HL-60/S4 (cell line): ENCODE data around the gene KMO.

Source experiments
- in situ Hi-C: fragments of 300-500 bp; cut with MboI; formaldehyde crosslinking; loops from 2 replicates; pipeline ENCODE4 v1.14.3; 2022; ENCODE audit warnings: low sequenced_read_pairs

The KMO gene

DNA sequence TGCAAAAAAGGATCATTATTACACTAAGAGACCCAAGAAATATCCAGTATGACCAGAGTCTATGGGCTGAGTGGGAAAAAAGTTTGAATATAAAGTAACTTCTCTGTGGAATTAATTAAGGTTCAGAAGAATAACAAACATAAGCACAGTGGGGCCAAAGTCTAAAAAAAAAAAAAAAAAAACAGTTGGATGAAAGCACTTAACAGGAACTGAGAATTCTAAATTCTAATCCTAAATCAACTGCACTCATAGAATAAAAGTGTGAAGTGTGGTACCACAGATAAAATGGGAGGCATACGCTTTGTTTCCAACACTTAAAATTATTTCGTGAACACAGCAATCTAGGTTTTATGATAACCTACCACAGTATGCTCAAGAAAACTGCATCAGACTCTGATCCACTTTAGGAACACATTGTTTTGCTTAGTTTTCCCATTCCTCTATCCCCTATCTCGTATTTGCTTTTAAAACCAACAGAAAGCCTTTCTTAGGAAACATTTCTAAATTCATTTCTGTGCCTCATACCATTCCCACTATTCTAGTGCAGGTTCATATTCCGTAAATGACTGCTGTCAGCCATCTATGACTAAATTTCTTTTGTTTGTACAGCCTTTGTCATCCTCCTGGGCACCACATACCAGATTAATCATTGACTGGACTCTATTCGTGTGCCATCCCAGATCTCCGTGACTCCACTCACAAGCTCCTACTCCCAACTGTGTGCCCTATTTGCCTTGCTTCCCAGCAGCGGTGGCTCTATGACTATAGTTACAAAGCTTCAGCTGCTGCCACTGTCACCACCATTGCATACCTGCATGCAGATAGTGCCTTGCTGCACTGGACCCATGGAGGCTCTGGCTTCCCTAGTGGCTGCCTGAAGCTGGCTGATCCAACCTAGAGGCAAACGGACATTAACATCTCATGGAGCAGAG lies 83.1 kb downstream of the KMO start:
- in situ Hi-C loops: loop anchor here (25.0 kb wide), 1 partner anchor 397 kb away; no protein-coding TSS in a partner anchor

DNA sequence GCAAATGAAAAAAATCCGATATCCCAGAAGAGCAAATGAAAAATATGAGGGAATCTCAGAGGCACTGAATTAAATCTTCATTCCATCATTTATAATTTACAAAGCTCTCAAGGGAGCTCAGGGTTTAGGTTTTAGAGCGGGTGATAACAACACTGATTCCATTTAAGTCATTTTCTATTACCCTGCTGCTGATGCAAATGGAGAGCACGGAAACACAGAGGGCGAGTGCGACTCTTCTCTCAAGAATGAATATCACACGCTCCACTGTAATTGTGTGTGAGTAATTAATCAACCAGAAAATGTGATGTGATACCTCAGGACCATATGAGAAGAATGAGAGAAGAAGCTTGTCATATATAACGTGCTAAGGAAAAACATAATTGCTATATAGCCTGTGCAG lies 85.2 kb downstream of the KMO start:
- in situ Hi-C loops: loop anchor here (25.0 kb wide), 1 partner anchor 395 kb away; no protein-coding TSS in a partner anchor

DNA sequence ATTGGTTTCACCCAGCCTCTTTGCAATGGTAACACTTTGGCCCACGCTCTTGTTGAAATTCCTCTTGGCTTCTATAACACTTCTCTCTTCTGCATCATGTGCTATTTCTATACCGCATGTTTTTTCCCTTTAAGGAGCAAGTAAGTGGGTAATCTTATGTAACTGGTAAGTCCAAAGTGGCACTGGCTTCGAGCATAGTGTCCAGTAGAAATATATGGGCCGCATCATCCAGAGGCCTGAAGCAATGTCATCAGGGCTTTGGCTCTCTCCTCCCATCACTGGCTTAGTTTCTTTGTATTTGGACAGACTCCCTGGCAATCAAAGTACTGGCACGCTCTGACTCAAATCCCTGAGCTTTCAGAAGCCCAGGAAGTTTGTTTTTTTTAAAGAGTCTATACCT lies 90.5 kb downstream of the KMO start:
- in situ Hi-C loops: loop anchor here (25.0 kb wide), 1 partner anchor 390 kb away; no protein-coding TSS in a partner anchor

DNA sequence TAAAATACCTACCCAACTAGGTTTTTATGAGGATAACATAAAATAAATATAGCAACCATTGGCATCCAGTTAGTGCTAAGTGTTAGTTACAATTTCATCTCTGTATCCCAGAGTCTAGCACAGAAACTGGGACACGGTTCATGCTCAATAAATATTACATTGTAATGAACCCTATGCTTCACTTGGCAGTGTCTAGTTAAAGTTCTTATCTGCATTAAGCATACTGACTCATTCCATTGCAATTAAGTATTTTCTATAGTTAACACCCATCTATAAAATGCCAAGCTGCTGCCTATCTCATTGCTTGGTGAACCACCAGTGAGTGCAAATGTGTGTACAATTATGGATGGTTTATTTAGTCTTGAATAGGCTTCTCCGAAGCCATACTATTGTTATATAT lies 92.8 kb downstream of the KMO start:
- in situ Hi-C loops: loop anchor here (25.0 kb wide), 1 partner anchor 387 kb away; no protein-coding TSS in a partner anchor

DNA sequence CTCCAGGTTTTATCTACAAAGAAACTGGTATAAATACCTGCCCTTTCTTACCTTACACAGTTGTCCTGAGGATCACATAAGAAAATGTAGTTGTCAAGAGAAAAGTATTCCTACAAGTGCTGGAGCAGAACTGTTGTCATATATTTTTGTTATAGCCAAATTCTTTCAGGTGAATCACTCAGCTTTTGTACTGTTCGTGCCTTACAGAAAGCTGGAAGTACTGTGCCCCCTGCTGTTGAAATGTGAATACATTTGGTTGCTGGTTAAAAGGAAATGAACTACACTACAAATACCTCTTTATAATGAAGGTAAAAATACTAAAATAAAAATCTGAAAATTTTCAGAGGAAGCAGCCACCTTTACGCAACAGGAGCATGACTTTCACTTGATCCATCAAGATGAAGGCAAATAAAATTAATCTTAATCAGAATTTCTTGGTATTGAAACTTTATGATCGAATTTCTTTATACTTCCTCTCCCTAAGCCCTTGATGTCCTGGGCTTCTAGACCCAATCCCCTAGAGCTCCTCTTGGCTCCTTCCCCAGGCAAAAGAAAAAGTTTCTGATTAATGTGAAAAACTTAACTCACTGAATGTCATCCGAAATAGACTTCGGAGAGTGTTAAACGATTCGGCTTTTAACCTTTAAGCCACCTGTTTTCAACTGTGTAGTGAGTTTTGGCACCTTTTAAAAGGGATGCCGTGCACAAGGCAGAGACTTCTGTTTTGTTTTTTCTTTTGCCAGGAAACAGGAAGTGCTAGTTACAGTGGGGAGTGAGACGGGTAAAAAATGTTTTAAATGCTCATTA lies 95.5 kb downstream of the KMO start:
- in situ Hi-C loops: no loop called here

DNA sequence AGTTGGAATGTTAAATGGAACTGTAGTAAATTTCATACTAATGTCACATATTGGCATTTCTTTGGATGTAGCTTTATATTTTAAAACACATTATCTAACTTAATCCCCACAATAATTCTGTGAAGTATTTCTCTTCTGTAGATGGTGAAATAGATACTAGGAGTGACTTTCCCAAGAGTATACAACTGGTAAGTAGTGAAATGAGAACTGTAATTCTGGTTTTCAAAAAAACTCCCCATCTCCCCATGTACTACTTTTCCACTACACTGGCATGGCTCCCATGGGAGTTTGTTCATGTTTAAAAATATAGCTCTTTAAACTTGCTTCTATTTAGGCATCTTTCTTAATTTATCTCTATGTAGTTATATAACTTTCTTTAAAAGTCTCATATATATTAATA lies 97.8 kb downstream of the KMO start:
- in situ Hi-C loops: no loop called here

DNA sequence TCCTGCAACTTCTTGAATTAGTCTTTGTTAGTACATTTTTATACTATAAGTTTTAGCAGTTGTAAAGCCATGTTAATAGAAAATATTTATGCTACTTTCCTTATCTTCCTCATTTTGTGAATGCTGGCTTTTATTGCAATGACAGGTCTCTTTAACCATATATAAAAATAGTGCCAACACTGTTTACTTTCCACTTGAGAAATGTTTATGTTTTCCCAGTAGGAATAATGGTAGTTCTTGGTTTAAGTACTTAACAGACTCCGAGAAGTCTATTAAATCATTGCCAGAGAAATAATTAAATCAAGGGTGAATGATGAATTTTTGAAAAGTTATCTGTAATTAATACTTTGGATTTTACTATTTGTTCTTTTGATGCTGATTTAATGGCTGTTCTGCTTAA lies 98.3 kb downstream of the KMO start:
- in situ Hi-C loops: no loop called here

DNA sequence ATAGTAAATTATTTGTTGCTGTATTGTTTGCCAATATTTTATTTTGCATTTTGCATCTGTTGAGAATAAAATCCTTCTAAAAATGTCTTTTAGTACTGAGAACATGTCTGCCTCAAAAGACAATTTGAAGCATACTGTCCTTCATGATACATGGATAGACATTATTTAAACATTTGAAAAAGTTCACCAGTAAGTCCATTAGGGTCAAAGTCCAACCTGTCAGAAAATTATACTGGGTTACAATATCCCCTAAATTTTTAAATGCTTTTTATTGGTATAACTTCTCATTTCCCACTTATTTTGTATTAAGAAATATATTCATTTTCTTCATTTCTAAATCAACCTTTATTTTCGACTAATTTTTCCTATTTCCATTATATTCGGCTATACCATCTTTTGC lies 98.7 kb downstream of the KMO start:
- in situ Hi-C loops: no loop called here

DNA sequence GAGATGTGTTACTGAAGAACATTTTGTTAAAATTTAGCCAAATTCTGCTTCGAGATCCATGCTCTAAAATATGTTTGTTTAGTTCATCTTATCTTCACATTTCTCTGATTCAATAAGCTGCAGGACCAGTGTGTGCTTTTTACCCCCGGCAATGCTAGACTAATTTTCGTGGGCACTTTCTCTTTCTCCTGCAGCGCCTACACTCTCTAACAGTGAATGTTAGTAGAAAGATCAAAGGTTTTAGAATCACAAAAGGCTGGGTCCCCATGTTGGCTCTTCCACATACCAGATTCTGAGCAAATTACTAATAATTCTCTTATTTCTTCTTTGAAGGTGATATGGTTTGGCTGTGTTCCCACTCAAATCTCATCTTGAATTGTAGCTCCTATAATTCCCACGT lies 99.5 kb downstream of the KMO start:
- in situ Hi-C loops: no loop called here

DNA sequence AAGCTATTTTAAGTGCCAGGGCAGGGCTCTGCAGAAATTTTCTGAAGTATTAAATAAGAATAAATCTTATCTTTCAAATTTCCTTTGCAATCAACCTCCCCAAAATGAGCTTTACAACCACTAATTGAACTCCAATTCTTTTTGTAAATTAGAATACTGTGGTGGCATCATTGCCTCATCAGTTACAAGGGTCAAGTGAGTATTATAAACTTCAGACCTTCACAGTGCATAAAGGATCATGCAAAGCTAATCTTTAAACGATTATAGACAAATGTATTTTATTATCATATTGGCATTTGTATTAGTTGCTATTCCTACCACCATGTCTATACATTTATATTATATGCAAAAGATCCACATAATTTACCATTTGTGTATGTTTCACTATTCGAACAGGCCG lies 100.8 kb downstream of the KMO start:
- in situ Hi-C loops: no loop called here

DNA sequence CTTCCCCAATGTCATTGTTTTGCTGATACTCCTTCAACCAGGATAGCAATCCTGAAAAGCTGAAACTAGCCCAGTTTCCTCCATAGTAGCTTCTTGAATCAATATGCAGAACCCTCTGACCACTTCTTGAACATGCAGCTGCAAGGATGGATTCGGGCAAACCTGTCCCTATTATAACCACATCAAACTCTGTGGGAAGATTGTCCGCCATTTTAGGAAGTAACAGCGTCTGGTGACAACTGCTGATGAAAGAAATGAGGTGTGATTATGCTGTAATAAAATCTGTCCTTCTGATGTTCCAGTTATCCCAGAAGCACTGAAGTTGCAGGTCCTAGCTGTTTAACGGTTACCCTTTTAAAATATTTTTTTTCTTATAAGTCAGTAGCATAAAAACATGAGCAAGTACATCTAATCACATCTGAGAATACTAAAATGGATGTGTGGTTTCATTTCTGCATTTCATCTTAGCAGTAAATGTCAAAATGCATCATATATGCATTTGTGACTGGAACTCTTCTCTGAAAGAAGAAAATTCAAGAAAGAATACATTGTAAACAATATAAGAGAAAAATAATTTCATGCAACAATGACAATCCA lies 103.5 kb downstream of the KMO start:
- in situ Hi-C loops: no loop called here

DNA sequence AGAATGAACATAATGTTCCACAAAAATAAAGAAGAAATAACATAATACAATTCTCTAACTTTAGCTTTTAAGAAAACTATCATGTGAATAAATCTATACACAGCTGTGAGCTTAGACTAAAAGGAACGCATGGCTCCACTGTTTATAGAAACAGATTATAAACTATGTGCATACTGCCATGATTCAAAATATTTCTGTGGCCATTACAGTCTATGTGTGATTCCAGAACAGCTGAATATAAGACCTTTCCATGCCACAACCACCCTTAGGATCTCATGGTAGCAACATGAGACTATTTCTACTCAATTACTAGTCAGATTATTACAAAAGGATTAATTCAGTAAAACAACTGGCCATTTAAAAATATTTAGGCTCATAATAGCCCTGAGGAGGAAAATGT lies 104.1 kb downstream of the KMO start:
- in situ Hi-C loops: no loop called here

DNA sequence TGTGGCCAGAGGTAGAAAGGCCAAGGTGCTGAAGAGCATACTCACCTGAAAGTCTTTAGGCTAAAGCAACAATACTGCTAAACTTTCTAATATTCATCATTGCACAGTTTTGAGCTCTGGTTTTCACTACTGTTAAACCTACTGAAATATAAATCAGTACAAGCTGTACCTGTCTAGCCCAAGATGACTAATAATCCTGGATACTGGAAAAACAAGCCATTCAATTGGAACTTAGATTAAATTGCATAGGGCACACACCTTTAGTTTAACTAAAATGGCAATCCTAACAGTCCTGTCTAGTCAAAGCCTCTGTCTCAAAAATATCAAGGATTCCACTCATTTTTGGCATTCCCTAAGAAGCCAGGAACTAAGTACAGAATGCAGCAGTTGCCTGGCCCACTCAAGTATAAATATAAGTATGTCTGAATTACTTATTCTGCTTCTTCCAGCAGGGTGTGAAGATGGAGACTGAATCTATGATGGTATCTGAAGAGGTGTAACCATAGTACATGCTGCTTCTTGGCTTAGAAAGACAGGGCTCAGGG lies 104.9 kb downstream of the KMO start:
- in situ Hi-C loops: no loop called here

DNA sequence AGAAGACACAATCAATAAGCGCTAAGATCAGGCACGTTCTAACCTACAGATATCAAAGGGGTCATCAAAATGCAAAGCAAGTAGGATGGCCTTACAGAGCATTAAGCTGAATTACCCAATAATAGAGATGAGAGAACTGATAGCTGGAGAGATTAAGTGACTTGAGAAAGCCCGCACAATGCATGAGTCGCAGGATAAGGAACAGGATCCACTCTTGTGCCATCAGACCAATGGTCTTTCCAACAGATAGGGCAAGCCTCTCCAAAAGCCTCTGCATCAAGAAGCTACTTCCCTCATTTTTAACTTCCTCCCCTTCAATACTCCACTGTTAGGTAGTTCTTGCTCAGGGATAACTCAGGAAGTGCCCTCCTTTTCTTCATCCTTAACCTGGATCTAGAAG lies 105.4 kb downstream of the KMO start:
- in situ Hi-C loops: no loop called here

DNA sequence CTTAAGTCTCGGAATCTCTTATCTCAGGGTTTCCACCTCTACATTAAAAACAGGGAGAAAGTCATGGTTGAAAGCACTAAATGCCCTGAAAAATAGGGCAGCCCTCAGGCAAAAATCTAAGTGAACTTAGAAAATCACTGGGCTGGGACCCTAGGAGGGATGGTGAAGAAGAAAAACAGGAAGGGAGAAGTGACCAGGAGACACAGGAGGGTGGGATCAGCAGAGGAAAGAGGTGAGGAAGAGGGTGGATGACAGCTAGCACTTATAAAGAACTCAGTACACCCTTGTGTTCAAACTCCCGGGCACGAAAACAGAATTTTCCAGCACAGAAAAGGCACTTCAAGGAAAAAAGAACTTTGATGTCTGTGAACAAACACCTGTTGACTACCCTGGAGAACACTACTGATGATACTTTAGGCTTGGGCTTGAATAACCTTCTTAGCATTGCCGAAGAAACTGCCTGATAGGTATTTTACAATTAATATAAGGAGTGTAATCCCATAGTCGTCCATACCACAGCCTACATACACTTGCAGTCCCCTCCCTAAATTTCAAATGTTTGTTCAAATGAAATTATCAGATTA lies 106.0 kb downstream of the KMO start:
- in situ Hi-C loops: no loop called here

DNA sequence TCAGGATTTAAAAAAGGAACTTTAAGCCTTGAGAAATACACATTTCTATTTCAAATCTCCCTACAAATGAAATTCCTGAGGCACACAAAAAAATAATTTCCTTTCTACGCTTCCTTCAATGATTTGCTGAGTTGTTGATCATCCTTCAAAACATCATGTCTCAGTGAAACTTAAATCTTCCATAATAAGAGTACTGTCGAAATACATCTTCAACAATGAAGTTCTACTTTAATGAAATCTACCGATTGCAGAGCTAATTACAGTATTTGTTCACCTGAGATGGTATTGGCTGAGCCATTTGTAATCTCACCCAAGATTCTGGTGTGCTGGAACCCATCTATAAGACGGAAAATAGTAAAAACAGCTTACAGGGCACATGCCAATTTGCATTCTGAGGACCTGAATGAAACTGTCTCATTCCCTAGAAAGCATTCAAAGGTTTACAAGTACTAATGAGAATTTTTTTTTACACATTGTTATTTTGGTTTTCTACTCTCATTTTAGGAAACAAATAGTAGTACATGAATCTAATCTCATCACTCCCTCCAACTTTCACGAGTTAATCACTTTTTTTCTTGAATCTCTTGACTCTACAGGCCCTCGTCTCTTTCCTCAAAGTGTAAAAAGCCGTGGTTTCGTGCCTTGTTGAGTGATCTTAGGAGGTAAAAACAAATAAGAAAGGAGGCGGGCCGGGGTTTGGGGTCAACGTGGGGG lies 106.9 kb downstream of the KMO start:
- in situ Hi-C loops: no loop called here

DNA sequence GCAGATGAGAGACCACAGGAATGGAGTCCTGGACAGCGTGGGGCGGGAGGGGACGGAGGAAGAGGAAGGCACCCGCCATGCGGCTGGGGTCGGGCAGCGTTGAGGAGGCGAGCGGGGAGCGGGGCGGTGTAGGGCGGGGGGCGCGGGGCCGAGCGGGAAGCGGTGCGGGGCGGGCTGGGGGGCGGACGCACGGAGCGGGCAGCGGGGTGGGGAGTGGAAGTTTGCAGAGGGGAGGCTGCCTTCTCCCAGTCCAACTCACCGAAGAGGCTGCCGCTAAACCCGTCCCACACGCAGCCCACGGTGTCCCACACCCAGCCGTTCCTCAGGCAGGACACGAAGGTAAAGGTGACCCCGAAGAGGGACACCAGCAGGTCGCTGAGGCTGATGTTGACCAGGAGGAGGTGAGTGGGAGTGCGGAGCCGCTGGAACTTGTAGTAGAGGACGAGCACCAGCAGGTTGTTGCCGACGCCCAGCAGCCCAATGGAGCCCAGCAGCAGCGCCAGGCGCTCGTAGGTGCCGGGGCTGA lies 107.5 kb downstream of the KMO start:
- in situ Hi-C loops: no loop called here

DNA sequence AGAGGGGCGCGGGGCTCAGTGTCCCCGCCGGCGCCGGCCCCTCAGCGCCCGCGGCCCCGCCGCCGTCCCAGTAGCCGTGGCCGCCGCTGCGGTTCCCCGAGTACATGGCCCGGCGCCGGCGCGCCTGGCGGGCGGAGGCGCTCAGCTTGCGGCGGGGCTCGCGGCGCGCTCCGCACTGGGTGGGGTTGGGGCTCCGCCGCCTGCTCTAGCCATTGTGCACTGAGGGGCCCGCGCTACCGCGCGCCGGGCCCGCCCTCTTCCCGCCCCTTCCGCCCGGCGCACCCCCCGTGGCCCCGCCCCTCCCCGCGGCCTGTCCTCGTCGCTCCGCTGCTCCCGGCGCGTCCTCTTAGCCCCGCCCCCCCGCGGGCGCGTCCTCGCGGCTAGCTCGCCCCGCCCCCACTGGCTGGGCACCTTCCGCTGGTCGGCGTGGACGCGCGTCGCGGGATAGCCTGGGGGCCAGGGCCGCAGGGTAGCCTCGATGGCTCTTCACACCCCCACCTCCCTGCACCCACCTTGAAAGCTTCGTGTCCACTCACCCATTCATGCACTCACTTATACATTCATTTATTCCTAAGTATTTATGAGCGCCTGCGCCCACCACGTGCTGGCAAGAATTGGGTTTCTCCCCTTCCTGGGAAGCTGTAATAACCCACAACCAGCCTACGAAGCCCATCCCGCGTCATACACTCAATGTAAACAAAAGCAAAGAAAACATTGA lies 108.1 kb downstream of the KMO start, which contains the start of the genes CHML and OPN3:
Gene CHML (minus strand): TSS at position 221 of the 718 bp plus-strand sequence. CDS start 4,603 bp downstream, outside the sequence.
Gene OPN3 (minus strand): TSS at position 221 of the 718 bp plus-strand sequence. CDS start 115 bp downstream, at position 106.
- in situ Hi-C loops: no loop called here
